Inflammatory macrophage treated with lipopolysaccharide for 1 hour (primary cell): ENCODE results near the gene NFIC.

Experiments used
- DNase-seq, 2 donors: peaks; one replicate each; pipeline ENCODE4 v3.0.0-alpha.2; 2020 to 2022

The NFIC gene

DNA sequence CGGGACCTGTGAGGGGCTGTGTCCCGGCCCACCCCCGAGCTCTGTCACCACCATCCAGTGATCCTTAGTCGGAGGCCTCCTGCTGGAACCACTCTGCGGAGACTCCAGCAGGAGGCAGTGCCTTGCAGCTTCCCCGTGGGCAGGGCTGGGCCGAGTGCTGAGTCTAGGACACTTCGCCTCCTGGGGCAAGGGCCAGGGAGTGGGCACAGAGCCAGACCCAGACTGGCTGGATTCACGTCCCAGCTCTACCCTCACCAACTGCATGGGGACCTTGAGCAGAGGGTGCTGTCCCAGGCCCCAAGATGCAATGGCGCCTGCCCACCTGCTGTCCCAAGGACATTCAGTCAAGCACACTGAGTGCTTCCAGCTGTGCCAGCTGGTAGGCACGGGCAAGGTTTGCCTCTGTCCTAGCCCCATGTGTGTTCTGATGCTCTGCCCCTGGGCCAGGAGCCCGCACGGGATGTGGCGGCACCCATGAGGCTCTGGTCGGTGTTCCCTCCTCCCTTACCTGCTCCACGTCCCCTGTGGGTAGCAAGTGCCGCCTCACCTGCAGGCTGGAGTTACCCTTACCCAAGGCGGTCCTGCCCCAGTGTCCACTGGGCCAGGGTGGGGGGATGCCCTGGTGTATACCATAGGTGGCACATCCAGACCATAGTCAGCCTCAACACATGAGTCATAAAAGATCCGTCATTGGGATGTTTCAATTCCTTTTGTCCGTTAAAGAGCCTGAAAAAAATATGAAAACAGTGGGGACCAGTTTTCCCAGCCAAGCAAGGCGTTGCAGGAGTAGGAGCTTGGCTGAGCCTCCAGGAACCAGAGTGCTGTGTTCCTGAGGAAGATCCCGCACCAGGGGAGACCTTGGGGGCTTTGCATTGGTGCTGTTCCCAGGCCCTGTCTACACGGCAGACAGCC lies 147.1 kb downstream of the NFIC start:
- DNase-seq: no peak

DNA sequence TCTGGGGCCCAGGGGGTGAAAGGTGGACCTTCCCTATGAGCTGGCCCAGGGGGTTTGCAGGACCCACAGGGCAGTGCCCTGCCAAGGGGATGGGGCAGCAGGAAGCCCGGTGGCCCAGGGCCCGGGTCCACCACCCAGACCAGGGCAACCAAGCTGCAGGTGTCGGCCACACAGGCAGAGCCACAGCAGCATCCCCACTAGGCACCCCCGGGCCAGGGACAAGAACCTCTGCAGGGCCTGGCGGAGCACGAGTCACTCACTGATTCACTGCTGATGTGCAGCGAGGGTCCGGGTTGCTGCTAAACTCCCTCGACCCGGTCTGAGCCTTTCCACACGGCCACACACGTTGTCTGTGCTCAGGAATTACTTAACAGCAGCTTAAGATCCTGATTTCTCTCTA lies 148.5 kb downstream of the NFIC start:
- no peak for DNase-seq

DNA sequence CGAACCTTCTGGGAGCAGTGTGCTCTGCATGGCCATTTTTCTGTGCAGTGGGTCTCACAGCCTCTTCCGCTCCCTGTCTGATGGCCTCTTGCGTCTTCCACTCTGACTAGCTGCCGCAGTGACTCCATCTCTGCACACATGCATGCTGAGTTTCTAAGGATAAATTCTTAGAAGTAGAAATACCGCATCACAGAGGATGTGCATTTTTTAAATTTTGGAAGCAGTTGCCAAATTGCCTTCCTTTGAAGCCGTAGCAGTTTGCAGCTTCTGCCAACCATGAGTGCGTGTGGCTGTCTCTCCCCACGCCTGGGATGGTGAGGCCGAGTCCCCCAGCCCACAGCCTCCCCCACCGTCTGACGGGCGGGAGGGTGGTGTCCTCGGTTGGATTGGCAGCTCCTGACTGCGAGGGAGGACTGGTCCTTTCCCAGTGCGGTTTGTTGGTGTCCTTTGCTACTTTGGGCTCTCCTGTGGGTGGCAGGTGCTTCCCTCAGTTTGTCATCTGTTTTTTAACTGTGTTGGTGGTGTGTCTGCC lies 149.6 kb downstream of the NFIC start:
- DNase-seq: no peak

DNA sequence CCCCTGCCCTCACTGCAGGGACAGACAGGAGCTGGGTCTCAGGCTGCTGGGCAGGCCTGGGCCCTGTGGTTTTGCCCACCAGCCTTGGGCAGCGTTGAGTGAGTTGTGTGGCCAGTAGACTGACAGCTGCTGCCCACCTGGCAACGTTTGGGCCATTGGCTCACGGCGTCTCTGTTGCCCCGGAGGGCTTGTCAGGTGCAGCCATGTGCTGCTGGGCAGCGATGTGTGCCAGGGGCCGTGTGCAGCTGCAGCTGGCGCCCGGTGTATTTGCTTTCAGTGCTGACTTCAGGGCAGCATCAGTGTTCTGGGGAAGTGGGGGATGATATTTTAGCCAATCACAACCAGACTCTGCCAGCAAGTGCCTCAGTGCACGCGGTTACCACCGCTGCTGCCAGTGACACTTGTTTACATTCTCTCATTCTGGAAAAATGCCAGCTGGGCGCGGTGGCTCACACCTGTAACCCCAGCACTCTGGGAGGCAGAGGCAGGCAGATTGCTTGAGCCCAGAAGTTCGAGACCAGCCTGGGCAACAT lies 150.4 kb downstream of the NFIC start:
- DNase-seq: no peak

DNA sequence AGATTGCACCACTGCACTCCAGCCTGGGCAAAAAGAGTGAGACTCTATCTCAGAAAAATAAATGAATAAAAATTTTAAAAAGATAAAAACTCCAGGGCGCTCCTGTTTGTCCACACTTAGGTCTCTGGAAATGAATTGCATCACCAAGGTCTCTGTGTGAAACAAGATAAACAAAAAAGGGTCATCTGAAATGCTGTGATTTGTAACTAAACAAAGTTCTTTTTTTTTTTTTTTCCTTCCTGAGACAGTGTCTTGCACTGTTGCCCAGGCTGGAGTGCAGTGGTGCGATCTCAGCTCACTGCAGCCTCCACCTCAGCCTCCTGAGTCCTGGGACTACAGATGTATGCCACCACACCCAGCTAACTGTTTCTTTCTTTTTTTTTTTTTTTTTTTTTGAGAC lies 151.3 kb downstream of the NFIC start:
- DNase-seq: no peak

DNA sequence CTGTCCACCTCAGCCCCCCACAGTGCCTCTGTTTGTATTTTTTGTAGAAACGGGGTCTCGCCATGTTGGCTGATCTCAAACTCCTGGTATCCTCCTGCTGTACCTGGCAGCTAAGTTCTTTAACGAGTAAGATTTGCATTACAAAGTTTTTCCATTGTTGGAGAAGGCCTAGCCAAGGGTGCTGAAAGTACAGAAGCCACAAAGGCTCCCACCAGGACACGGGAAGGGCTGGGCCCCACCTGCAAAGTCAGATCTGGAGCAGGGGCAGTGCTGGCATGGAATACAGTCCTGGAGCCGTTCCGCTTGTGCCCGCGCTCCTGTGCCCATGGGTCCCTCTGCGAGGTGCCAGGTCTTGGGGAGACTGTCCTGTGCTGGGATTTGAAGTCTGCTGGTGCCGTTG lies 151.9 kb downstream of the NFIC start:
- DNase-seq: no peak

DNA sequence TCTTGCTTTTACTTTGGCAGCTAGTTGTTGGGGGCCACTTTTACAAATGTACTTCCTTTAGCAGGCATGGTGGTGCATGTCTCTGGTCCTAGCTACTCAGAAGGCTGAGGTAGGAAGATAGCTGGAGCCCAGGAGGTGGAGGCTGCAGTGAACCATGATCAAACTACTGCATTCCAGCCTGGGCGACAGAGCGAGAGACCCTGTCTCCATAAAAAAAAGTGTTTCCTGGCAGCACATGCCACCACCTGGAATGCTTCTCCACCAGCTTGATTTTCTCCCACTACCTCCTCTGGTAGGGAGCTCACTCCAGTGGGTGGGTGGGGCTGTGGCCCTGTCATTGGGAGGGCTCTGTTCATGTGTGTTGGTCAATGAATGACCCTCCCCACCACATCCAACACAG lies 152.3 kb downstream of the NFIC start:
- DNase-seq: no peak
